Activated CD8-positive, alpha-beta memory T cell treated with anti-CD3 and anti-CD28 coated beads, Interleukin-2, amount 50 U/mL, for 1 hour (primary cell): Measurements from ENCODE around the gene TENM3.
"Not testable (repeated sequence)": the region's sequence is repeated elsewhere in the genome, so short reads cannot be mapped to it uniquely, and the experiment has no call there.

ENCODE experiments used
- DNase-seq: peaks from one replicate; pipeline ENCODE4 v3.0.0-alpha.2; 2020; ENCODE audit errors: extremely low read depth

The TENM3 gene

DNA sequence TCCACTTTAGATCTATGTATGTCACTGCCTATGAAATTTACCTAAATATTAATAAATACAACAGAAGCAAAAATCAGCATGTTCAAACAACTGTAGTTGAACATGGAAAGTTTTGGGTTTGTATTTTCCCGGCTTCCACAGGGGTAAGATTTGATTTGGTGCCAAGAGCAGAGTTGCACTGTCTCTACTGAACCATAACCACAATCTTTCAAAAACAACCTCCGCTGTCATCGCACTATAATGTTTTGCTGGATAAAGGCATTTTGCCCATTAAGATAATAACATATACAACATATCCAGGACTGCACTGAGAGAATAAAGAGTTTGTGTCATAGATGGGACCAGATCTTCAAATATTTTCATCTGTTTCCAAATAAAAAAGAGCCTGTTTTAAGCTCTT, 94.9 kb downstream of the TENM3 start:
- DNase-seq, result no peak

DNA sequence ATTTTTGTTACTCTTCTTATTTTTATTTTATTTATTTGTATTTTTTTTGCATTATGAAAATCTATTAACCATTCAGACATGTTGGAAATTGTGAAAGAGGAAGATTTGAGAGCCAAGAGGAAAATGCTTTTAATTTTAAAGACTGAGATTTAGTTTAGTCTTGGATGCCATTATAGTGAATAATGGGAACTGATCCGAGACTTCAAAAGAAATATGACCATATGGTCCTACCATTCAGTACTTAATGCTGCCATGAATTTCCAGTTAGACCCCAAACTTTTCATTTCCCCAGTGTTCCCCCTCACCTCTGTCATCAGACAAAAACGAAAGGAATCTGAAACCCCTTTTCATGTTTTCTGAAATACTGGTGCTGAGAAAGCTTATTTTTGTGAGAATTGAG, 95.5 kb downstream of the TENM3 start:
- DNase-seq, result no peak

DNA sequence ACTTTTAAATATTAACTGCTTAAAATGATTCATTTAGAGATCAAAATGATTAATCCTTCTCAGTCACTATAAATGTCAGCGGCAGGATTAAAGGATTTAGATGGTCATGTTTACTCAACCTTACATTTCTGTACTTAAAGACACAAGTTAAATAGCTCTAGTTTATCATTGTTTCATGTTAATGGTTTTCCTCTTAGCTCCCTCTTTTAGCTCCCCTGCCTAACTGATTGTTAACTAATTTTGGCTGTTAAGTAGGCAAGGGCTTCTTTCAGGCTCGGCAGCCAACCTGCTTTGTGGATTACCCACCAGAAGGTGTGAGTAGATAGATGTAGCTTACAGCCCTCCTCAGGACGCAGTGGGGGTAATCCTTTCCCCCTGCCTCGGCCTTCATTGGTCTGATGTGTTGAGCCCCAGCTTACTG, 96.0 kb downstream of the TENM3 start:
- no peak for DNase-seq

DNA sequence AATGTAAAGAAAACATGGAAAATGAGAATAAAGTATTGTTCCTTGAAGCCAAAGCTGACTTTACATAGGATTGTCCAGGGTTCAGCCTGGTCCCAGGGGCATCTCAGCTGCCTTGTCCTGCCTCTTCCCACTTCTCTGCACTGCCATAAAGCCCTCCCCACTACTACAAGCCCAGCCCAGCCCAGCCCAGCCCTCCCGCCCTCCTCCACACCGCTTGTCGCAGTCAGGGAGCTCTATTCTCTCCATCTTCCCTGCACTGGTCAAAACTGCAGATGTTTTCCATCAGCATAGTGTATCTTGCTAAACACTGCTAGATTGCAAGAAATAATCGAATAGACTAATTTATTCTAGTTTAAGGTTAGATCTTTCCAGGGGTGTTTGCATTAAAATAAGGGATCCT, 100.3 kb downstream of the TENM3 start:
- DNase-seq, result no peak

DNA sequence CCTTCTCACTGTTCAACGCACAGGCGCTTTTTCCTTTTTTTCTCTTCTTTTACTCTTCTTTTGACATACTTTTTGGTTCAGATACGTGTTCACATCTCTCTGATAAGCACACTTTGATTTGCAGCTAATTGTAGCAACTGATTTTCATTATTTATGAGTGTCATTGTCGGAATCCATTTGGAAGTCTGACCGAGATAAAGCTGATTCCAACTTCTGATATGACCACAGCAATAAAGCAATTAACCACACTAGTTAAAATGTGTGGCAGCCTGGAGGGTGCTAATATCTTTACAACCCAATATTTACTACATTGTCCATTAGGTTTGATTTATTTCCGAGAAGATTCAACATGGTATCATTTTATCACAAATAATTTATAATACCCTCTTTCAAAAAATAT, 101.8 kb downstream of the TENM3 start:
- DNase-seq, result no peak

DNA sequence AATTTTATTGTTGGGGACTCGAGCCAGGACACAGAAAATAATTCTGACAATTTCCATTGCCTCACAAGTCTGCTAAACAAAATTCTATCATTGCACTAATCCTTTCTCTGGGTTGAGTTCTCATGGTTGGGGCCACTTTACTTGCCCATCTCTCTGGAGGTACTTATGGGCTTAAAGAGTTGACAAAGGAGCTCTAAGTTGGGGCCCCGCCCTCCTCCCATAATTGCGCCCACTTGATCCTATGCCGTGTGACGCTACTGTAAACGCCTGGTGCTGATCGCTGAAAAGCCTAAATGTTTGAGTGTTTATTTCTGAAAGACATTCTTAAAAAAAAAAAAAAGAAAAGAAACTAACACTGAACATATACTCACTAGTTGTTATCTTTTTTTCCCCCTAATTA, 103.0 kb downstream of the TENM3 start:
- no peak for DNase-seq

DNA sequence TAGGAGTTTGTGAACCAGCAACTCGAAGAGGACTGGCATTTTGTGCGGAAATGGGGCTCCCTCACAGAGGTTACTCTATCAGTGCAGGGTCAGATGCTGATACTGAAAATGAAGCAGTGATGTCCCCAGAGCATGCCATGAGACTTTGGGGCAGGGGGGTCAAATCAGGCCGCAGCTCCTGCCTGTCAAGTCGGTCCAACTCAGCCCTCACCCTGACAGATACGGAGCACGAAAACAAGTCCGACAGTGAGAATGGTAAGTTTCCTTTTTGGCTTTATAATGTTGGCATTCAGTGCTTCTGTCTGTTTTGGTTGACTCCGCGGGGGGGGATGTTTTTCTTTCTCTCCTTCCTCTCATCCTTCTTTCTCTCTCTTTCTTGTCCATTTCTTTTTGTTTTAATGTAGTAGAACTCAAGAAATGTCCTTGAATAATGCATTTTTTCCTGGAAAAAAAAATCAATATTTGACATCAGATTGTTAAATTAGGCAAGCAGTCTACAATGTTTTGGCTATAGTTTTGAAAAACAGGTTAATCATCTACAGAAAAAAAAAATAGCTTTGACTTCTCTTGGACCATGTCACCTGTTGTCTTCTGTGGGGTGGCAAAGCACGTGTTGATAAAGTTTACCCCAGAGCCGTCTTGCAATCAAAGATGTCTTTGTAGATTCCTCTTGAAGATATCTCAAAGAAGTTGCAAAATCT, 103.6 kb downstream of the TENM3 start:
- no peak for DNase-seq

DNA sequence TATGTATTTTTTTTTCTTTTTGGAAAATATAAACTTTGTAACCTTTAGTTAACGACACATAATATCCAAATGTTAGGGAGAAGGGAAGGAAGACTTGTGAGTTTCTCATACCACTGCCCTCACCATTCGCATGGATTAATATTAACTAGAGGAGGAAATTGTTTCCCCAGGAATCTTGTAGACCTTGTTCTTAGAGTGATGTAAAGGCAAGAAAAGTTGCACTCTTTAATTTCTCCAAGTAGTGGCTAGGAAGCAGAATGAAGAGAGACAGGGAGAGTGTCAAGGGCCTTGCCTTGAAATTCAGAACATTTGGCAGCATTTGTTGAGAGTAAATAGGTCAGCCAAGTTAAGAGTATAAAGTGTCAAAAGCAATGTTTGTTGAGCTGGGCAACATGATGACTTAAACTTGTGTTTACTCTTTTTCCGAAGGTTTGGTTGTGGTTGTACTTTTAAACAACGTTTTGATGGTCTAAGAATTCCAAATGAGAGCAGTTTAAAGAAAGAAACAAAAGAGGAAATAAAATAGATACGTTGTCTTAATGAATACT, 105.7 kb downstream of the TENM3 start:
- no peak for DNase-seq

DNA sequence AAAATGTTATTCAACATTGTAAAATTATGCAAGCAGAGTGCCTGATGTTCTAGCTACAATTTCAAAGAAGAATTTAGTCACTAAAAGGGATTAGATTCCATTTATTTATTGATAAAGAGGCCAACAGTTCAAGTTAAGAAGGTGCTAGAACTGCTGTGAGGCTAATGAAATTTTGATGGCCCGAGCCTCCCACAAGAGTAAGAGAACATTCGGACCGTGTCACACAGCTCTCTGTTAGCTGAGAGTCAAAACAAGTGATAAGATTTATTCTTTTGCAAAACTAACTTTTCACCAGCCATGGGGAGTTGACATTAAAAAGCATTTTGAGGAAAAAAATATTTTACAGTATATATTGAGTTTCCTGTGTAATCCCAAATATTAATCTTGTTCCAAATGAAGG, 106.8 kb downstream of the TENM3 start:
- DNase-seq, result no peak

DNA sequence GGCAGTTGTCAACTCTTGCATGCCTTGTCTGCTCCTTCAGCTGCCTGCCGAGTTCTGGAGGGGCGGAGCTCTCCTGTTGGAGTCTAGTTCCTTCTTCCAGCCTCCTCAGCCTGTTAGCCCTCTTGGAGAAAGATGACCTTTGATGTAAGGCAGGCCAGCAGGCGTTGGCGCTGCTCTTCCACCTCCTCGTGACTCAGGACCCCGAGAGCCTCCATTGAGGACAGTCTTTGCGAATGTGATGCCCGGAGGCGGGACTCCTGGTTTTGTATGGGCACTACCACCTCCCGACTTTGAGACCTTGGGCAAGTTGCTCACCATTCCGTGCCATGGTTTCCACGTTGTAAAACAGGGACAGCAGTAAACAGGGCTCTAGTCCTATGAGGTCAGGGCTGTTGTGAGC, 108.3 kb downstream of the TENM3 start:
- no peak for DNase-seq

DNA sequence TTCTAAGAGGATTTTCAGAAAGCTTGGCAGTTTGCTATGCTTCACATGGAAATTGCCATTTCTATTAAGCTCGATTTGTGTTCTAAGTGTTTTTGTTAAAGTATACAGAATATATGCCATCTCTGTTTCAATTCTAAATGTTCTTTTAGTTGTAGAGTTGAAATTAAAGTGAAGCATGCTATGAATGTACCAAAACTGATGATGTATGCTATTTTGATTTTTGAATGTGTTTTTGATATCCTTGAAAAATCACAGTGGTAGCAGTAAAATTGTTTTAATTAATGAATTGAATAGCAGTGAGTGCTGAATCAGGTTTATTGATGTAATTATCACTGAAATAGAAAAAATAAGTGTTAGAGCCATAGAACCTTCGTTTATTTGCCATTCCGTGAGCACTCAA, 110.9 kb downstream of the TENM3 start:
- no peak for DNase-seq

DNA sequence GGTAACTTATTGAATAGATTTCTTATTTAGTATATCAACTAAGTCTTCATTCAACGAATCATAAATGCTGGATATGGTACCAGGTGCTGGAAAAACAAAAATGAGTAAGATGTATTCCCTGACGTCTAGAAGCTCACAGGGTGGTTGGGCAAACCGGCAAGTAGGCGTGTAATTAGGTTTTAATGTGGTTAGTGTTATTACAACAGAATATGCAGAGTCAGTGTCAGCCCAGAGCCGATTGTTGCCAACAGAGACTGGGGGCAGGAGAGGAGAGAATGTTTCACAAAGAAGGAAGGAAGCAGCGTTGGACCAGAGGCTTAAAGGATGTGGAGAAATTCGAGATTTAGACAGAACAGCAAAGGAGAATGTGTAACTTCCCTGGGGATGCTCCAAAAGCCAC, 111.7 kb downstream of the TENM3 start:
- DNase-seq, result no peak

DNA sequence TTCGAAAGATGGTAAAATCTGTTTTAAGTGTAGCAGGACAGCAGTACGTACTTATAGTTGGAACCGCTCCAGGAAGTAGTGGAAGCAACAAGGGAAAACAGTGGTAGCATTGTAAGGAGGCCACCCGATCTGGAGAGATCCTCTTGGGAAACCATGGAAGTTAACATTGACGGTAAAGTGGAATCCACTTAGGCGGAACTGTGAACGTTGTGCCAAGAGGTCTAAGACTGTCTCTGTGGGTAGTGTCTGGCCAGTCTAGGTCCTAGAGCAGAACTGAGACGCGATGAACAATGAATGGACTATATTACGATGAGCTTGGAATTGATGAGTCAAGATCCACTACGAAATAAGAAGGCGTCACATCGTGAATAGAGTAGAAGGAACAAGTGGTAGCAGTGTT, 124.0 kb downstream of the TENM3 start:
- no peak for DNase-seq

DNA sequence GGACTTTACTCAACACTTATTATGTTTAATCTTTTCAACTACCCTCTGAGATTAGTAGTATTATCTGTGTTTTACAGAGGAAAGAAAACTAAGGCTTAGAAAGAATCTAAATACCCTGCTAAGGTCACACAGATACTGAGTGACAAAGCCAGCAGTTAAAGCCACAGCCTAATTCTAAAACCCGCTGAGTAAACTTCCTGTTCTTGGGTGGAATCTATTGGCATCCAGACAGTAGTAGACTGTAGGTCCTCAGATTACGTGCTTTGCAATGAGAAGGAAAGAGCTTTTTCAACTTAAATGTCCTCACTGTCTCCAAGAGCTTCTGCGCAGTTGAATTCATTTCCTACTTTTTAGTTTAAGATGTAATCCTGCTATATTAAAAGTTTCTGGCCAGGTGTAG, 126.0 kb downstream of the TENM3 start:
- DNase-seq, result no peak

DNA sequence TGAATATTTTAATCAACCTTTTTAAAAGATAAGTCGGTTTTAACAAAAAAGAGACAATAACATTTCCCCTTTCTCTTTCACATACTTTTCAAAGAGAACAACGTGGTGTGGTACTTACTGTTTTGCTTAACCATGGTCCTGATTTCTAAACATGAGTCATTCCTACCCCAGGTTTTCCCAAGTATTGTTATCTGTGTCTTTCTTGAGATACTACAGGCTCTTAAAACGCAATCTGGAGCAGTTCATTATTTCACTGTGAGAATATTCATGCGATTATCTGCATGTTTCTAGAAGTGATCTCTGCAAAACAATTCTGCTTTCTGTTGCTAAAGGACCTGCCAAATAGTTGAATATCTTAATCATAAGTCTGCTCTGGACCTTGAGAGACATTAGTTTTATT, 127.3 kb downstream of the TENM3 start:
- DNase-seq, result no peak

DNA sequence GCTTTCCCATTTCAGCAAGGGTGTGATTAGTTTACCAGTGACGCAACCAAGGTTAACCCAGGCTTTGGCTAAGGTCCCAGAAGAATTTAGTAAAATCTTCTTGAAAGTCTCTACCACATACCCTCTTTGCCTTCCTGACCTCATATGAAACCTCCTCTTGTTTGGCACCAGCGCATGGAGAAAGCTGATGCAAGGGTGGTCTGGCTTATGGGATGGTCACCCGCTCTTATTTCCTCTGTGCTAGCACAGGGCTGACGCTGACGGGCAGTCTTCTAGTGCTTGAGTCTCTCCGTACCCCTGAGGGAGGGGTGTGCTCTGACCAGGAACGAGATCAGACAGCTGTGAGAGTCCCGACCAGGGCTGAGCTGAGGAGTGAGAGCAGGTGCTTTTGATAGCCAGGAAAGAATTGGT, 137.6 kb downstream of the TENM3 start:
- no peak for DNase-seq

DNA sequence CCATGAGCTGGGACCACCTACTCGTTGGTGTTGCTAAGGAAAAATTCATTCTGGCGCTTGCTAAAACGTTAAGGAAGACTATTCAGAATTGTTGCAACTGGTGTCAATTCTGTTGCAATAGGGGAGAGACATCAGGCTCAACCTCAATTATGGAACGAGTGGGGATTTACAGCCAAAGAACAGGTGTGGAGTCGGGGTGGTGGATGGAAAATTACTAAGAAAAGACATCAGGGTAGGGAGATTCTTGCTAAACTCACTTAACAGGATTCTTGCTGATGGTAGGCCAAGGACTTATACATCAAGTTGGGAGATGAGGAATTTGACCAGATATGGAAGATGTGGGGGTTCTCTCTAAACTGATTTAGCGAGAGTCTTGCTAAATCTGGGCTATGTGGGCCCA, 139.7 kb downstream of the TENM3 start:
- DNase-seq, result no peak

DNA sequence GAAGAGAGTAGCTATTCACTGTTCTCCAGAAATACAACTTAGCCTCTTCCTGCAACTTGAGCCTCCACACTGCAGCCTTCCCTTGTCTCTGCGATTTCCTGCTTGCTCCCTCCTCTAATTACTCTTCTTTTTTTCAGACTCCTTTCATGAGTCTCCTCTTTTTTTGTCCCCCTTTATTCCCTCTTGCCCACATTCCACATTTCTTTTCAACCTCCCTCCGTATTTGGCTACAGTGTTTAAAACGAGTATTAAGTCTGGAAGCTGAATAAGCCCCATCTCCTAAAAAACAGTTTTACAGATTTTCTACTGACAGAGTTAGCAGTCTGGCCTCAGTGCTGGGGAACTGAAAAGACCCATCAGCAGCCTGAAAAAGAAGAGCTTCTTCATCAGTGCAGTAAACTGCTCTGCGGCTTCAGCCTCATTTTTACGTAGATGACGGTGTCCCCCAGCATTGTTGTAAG, 141.5 kb downstream of the TENM3 start:
- DNase-seq, result no peak

DNA sequence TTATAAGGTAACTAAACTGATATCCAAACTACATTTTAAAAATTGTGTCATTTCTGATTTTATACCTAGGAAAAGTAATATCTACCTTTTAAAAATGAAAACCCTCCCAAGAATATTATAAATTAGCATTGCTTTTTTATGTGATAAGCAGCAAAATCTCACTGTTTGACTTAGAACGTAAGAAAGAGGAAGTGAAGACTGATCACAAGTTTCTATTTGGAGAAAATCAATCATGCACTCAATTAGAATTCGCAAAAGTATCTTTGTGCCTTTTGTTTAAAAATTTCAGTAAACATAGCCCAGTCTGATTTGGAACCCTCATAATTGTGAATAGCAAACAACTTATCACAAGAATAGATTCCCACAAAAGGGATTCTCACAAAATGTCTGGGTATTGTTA, 142.7 kb downstream of the TENM3 start:
- no peak for DNase-seq

DNA sequence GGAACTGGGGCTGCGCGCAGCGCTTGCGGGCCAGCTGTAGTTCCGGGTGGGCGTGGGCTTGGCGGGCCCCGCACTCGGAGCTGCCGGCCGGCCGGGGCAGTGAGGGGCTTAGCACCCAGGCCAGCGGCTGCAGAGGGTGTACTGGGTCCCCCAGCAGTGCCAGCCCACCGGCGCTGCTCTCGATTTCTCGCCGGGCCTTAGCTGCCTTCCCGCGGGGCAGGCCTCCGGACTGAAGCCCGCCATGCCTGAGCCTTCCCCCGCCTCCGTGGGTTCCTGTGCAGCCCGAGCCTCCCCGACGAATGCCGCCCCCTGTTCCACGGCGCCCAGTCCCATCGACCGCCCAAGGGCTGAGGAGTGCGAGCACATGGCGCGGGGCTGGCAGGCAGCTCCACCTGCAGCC, 143.4 kb downstream of the TENM3 start:
- not testable (repeated sequence) for DNase-seq

DNA sequence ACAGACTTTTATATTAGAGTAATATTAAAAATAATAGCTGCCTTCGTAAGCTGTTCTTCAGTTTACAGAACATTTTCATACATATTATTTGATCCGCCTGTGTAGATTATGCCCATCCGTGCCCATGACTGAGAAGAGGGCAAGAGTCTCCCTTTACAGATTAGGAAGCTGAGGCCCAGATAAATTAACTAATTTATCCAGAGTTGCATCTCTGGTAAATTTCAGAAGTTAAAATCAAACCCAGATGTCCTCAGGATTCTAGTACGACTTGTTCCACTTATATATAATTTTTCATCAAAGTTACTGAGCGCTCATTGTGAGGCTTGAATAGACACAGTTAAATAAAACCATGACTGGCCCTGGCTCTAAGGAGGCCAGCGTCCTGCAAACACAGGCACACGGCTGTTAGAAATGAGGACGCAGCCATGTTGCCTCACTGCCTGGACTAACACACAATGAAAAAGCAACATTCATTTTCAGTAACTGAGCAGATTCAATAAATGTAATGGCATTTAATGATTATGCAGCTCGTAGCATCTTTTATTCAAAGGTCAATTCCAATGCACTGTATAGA, 148.0 kb downstream of the TENM3 start:
- no peak for DNase-seq

DNA sequence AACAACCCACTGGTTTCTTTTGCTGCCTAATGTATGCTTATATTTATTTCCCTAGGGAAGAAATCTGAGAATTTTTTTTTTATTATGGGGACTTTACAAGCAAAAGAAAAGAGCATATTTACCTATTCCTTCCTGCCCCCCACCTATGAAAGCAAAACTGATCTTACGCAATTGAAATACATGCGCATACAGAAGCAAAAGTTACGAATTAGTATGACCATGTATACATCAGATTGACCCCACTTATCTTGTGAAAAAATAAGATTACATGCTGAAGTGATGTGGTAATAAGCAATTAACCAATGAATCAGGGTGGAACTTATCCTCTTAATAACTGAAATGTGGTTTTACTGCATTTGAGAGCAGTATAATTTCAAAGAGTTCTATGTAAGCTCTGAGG, 151.0 kb downstream of the TENM3 start:
- DNase-seq, result no peak

DNA sequence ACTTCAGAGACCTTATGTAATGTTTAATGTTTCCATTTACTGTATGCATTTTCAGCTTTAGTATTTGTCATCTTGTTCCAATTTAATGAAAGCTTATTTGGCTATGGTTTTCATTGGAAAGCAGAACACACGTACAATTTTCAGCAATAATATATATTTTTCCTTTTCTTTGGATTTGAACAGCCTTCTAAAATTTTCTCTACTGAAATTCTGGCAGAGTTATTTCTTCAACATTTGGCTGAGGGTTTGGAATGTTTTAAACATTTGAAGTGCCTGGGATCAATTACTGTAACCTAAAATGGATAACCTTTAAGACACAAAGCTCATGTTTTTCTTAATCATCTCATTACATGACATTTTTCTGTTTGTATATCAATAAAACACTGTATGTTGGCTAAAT, 156.9 kb downstream of the TENM3 start:
- no peak for DNase-seq

DNA sequence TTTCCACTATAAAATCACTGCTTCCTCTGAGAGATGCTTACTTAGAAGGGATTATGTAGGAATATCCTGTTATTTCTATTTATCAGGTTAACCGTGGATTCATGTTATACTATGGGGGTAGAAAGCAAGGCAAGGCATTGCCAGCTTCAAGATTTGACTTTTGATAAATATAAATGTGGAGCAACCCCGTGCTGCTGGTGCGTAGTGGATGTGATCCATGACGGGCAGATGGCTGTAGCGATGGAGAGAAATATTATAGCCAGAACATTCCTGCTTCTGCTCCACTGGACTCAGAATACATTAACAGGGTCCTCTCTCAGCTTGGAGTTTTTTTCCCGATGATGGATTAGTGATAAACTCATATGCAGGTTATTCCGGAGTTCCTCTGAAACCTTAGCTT, 157.6 kb downstream of the TENM3 start:
- DNase-seq, result no peak
